NCI-H524 treated with DMSO at 0.1 percent for 48 hours (cell line): ENCODE data around the gene CSNK1G2.

ENCODE experiments used
- DNase-seq: peaks from one replicate; lab custom pipeline; 2025; lab: John Stamatoyannopoulos, UW

The CSNK1G2 gene

GRCh38 chr19:1941146-1942077 lies at the start of gene CSNK1G2:
Gene CSNK1G2 (plus strand): TSS chr19:1941172. CDS start chr19:1969773, 28,601 bp downstream.
- no peak for DNase-seq

DNA sequence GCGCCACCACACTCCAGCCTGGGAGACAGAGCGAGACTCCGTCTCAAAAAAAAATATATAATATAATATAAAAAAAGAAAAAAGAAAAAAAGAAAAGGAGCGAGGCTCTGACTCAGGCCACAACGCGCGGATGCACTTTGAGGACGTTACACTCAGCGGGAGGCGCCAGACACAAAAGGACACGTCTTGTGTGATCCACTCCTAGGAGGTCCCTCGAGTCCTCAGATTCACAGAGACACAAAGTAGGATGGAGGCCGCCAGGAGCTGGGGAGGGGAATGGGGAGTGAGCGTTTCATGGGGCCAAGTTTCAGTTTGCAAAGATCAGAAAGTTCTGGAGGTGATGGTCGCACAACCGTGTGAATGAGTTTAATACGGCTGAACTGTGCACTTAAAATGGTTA lies 47.2 kb upstream of the CSNK1G2 start:
- no peak for DNase-seq

DNA sequence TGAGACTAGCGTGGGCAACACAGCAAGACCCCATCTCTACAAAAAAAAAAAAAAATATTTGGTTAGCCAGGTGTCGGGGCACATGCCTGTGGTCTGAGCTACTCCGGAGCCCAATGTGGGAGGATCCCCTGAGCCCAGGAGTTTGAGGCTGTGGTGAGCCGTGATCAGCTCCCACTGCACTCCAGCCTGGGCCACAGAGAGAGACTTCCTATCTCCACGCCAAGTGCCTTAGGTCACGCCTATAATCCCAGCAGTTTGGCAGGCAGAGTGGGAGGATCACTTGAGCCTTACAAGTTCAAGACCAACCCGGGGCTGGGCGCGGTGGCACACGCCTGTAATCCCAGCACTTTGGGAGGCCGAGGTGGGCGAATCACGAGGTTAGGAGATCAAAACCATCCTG lies 44.5 kb upstream of the CSNK1G2 start:
- DNase-seq = no peak

GRCh38 chr19:1901940-1902404 lies 39.0 kb upstream of the CSNK1G2 start:
- no peak for DNase-seq

GRCh38 chr19:1902923-1903322 lies 38.0 kb upstream of the CSNK1G2 start:
- DNase-seq = no peak

DNA sequence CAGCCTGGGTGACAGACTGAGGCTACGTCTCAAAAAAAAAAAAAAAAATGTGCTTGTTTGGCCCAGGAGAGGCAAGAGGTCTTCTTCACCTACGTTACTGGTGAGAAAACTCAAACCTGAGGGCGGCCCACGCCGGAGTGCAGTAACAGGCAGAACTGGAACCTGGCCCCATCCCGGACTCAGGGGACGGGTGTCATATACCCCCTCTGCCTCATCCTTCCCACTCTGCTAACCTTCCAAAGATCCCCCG lies 36.2 kb upstream of the CSNK1G2 start:
- no peak for DNase-seq

DNA sequence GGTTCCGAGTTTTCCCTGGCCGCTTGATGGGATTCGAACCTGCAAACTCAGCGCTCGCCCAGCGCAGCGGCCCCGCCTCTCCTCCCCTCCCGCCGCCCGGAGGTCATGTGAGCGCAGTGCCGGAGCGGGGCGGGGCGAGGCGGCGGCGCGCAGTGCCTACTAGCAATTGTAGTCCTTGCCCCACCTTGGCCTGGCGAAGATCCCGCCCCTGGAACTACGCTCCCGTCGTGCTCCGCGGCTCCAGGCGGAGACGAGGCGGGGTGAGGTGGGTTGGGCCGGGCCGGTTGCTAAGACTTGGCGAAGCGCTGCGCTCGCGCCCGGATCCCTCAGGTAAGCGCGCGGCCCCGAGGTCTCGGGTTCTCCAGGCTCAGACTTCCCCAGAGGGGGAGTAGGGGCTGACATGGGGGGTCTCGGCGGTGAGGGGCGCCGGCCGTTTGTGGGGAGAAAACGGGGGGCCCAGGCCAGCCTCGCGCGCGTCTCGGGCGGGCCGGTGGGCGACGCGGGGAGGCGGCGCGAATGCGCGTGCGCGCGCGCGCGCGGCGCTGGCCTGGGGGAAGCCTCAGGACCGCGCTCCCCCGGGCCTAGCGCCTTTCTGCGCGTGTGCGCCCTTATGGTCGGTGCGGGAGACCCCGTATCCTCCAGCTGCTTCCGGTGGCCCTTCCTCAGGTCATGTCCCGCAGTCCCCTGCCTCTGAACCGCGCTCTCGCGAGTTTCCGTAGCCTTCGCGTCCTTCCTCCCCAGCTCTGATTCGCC lies 35.7 kb upstream of the CSNK1G2 start, which contains the start of the genes ADAT3 and SCAMP4:
ADAT3 (plus strand) TSS at position 290 of the 753 bp plus-strand sequence. CDS start 6,649 bp downstream, outside the sequence.
SCAMP4 (plus strand) TSS at position 290 of the 753 bp plus-strand sequence. CDS start 9,621 bp downstream, outside the sequence.
- peak; percentile 92 for DNase-seq

GRCh38 chr19:1905863-1906375 lies 35.1 kb upstream of the CSNK1G2 start:
- no peak for DNase-seq

DNA sequence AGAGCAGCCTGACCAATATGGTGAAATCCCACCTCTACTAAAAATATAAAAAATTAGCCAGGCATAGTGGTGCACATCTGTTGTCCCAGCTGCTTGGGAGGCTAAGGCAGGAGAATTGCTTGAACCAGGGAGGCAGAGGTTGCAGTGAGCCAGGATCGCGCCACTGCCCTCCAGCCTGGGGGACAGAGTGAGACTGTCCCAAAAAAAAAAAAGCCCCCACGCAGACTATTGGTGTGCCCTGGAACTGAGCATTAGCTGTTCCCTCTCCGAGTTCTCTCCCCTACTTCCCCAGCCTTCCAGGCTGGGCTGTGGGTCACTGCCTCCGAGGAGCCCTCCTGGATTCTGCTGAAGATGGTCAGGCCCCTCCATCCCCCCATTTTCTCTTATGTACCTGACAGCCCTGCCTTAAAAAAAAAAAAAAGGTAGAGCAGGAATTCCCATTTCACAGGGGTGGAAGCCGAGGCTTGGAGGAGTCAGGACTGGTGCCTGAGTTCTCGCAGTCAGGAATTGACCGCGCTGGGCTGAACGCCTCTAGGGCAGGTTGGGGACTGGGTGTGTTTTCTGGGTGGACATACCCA lies 33.9 kb upstream of the CSNK1G2 start:
- no peak for DNase-seq

- no peak for DNase-seq
Measured at GRCh38 chr19:1907563-1908363, 33.2 kb upstream of the CSNK1G2 start.

GRCh38 chr19:1908364-1908678 lies 32.7 kb upstream of the CSNK1G2 start:
- DNase-seq = no peak

DNA sequence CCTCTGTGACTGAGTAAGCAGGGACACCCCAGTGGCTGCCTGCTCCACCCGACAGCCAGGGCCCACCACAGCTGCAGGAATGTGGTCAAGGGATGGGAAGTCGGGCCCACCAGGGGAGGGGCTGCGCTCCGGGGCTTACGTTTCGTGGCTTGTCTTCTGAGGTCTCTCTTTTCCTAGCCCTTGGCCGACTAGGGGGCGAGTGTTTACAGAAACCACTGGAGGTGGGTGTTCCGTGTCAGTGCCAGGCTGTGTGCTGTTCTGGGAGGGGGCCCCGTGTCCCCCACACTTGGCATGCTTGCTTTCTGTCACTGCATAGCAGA lies 31.3 kb upstream of the CSNK1G2 start:
- no peak for DNase-seq

- DNase-seq = no peak
Measured at GRCh38 chr19:1910177-1910576, 30.8 kb upstream of the CSNK1G2 start.

DNA sequence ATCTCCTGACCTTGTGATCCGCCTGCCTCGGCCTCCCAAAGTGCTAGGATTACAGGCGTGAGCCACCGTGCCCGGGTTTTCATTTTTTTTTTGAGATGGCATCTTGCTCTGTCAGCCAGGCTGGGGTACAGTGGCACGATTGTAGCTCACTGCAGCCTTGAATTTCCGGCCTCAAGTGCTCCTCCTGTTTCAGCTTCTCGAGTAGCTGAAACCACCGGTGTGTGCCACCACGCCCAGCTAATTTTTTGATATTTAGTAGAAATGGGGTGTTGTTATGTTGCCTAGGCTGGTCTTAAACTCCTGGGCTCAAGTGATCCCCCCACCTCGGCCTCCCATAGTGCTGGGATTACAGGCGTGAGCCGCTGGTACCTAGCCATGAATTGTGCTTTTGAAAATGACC lies 29.9 kb upstream of the CSNK1G2 start:
- no peak for DNase-seq

DNA sequence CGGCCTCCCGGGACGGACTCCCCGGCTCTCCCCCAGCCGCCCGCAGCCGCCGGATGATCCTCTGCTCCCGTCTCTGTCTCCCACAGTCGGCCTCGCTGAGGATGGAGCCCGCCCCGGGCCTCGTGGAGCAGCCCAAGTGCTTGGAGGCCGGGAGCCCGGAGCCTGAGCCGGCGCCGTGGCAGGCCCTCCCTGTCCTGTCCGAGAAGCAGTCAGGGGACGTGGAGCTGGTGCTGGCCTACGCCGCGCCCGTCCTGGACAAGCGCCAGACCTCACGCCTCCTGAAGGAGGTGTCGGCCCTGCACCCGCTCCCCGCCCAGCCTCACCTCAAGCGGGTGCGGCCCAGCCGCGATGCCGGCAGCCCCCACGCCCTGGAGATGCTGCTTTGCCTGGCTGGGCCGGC lies 29.0 kb upstream of the CSNK1G2 start:
- DNase-seq = no peak

DNA sequence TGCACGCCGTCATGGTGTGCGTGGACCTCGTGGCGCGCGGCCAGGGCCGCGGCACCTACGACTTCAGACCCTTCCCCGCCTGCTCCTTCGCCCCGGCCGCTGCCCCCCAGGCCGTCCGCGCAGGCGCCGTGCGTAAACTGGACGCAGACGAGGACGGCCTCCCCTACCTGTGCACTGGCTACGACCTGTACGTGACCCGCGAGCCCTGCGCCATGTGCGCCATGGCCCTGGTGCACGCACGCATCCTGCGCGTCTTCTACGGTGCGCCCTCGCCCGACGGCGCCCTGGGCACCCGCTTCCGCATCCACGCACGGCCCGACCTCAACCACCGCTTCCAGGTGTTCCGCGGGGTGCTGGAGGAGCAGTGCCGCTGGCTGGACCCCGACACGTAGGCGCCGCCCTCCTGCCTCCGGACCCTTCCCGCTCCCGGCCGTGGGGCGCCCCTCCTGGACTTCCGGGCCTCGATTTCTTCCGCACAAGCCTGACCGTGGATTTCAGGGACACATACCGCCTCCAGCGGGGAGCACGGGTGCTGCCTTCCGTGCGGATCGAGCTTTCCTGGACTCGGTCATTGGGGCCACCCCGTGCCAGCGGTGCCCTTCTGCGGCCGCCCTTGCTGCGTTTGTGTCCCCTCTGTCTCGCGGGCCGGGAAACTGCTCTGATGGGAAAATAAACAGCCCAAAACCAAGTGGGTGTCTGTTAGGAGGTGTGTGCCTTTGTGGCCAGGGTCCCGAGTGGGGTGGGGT lies 28.0 kb upstream of the CSNK1G2 start:
- no peak for DNase-seq

DNA sequence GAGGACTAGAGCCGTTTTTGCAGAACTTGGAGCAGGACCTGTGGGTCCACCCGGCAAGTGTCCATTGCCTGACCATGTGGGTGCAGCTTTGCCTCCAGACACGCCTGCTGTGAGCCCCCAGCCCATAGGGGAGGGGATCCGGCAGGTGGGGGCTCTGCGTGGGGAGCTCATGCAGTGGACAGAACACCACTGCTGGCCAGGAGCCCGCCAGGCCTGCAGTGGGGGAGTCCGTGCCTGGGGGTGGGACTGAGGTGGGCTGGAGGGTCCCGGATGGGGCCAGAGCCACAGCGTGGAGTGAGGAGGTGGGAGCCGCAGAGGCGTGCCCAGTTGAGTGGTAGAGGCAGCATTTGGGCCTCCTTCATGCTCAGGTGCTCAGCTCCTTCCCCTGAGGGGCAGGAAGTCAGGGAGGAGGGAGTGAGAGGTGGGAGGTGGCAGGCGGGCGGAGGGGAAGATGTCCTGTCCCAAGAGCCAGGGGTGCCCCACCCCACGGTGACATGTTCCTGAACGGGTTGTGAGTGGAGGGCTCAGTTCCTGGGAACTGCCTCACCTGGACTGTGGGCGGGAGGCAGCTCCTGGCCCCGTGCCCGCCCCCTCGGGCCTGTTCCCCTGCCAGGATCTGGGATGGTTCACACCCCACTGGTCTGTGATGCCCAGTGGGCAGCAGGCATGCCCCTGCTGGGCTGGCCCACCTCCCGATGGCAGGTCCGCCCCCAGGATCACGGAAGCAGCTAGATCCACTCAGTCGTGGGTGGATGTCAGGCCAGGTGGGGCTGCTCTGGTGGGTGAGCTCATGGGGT lies 27.0 kb upstream of the CSNK1G2 start:
- no peak for DNase-seq

- DNase-seq = no peak
Measured at GRCh38 chr19:1914826-1915341, 26.1 kb upstream of the CSNK1G2 start.

- DNase-seq = no peak
Measured at GRCh38 chr19:1917146-1917545, 23.8 kb upstream of the CSNK1G2 start.

GRCh38 chr19:1917926-1918325 lies 23.0 kb upstream of the CSNK1G2 start:
- DNase-seq = no peak
